PC-9 (cell line): Measurements from ENCODE around the gene ALG10.

Experiments
- EZH2 ChIP-seq: fragments of 200-600 bp; sonication (generic); IDR thresholded peaks from 2 replicates; pipeline ENCODE4 v1.8.0; 2017; ENCODE audit warnings: antibody characterized with exemption, low read depth
- TF ChIP-seq, protein P1 (sequence below): fragments of 200-600 bp; sonication (generic); conservative IDR thresholded peaks from 2 replicates; pipeline ENCODE4 v1.6.1; 2017; ENCODE audit warnings: mixed run types, antibody characterized with exemption, mild to moderate bottlenecking, moderate library complexity

- TF ChIP-seq, protein P1, sequence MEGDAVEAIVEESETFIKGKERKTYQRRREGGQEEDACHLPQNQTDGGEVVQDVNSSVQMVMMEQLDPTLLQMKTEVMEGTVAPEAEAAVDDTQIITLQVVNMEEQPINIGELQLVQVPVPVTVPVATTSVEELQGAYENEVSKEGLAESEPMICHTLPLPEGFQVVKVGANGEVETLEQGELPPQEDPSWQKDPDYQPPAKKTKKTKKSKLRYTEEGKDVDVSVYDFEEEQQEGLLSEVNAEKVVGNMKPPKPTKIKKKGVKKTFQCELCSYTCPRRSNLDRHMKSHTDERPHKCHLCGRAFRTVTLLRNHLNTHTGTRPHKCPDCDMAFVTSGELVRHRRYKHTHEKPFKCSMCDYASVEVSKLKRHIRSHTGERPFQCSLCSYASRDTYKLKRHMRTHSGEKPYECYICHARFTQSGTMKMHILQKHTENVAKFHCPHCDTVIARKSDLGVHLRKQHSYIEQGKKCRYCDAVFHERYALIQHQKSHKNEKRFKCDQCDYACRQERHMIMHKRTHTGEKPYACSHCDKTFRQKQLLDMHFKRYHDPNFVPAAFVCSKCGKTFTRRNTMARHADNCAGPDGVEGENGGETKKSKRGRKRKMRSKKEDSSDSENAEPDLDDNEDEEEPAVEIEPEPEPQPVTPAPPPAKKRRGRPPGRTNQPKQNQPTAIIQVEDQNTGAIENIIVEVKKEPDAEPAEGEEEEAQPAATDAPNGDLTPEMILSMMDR, result no peak
- no peak for TF ChIP-seq EZH2
Observed at GRCh38 chr12:34051486-34051885, 29.2 kb downstream of the ALG10 start.
